Renal pelvis (tissue), 4 donors: Measurements from ENCODE around the gene CTDSP1. TPM values are rescaled to one million over a fixed set of nuclear protein-coding genes. Genes with fewer than 3 reads are reported as not detected.

Experiments used
- DNase-seq: peaks from one replicate; pipeline ENCODE4 v3.0.0-alpha.2; 2013
- polyA plus RNA-seq, 3 donors: library from polyadenylated mRNA; unstranded; fragments of 120-200 nt; gene quantifications; one replicate each; pipeline ENCODE4 v1.2.1, GENCODE V29; 2013; ENCODE audit not compliant: insufficient read length in 3 of 3

CTDSP1 gene
- polyA plus RNA-seq, 3 donors = 155 to 174 (median 165) TPM

DNA sequence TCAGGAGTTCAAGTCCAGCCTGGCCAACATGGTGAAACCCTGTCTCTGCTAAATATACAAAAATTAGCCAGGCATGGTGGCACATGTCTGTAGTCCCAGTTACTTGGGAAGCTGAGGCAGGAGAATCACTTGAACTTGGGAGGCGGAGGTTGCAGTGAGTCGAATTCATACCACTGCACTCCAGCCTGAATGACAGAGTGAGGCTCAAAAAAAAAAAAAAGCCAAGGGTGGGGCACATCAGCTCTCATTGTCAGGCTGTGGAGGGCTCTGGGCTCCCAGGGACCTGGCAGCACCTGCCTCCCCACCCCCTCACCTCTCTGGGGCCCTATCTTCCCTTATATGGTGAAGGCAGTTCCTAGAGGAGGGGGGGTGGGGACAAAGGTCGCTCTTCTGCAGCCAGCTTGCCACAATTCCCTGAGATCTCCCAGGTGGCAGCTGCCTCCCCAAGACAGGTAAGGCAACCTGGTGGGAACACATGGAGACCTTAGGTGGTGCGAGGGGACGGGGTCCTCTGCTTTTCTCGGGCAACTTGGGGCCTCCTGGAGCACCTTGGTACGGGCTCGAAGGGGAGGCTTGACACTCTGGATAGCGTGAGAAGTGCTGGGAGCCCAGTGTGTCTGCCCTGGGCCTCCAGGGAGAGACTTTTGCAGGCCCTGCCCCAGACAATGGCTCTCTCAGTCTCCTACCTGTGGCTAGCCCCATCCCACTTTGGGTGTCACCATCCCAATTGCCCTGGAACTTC is 19.2 kb downstream of the CTDSP1 start, which contains the start of gene VIL1:
Gene VIL1 (plus strand): TSS at position 407 of the 742 bp plus-strand sequence. CDS start 4,656 bp downstream, outside the sequence.
- no peak for DNase-seq

DNA sequence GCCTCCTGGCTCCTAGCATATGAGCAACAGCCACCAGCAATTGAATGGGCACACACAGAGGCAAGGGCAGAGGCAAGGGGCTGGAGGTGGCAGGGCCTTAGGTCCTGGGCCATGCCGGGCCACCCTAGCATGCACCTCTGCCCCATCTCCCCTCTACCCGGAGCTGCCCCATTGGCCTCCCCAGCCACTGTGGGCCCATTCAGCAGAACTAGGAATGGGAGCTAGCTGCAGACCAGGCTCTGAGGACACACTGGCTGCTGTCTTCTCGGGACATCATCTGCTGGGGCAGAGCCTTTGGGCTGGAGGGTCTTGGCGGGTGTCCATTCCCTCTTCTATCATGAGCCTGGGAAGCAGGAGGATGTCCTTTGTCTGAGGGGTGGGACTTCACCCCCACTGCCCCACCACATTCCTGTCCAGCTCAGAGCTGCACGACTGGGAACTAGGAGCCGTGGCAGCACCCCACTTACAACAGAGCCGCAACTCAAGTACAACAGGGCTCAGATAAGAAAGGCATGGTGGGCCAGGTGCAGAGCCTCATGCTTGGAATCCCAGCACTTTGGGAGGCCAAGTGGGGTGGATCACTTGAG is 20.1 kb downstream of the CTDSP1 start:
- no peak for DNase-seq

DNA sequence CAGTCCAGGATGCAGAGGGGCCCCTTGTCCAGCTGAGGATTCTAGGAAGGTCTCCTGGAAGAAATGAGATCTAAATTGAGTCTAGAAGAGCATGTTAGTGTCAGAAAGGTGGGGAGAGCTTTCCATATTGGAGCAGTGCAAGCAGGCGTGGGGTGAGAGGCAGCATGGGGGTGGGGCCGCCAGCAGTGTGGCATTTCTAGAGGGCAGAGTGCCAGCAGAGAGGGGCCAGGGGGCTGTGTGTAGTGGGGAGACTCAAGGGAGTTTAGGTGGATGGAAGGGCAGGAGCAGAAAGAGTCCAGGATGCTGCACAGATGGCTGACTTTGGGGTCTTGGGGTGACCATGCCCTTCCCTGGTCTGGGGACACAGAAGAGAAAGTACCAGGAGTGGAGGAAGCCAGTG is 21.4 kb downstream of the CTDSP1 start:
- DNase-seq = no peak

DNA sequence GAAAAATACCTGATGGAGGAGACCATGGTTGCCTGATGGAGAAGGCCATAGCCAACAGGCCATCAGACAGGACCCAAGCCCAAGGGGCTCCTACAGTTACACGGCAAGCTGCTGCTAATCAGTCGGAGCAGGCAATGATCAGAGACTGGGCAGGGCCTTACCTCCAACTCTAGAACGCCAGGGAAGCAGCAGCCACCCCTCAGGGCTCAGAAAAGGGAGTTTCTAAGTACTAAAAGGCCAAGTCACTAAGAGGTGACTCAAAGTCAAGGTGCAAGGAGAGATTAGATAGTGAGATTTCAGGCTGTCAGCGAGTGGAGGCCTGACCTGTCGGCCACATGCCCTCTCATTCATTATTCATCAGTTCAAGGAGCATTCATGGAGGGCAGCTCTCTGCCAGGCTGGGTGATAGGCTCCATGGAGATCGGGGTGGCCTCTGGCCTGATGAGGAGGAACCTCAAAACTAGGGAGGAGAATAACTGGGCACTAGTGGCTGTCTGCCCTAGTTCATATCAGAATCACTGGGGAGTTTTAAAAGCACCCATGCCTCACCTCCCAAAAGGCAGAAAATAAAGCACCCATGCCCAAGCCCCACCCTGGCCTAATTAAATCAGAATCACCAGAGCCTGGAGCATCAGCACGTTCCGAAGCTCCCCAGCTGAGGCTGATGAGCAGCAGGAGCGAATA is 22.9 kb downstream of the CTDSP1 start:
- DNase-seq = no peak

DNA sequence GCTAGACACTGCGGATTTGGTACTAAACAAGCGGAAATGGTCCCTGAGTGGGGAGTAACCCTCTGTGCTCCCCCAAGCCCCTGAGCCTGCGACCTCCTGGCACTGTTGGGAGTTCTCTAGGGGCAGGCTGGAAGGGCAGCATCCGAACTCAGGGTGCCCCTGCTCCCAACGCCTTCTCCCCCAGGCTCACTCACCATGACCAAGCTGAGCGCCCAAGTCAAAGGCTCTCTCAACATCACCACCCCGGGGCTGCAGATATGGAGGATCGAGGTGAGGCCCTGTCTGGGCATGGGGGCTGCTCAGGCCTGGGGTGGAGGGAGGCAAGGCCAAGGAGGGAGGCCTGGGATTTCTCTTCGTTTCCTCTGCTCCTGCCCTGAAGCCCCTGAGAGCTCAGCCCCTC is 23.9 kb downstream of the CTDSP1 start:
- DNase-seq = no peak

DNA sequence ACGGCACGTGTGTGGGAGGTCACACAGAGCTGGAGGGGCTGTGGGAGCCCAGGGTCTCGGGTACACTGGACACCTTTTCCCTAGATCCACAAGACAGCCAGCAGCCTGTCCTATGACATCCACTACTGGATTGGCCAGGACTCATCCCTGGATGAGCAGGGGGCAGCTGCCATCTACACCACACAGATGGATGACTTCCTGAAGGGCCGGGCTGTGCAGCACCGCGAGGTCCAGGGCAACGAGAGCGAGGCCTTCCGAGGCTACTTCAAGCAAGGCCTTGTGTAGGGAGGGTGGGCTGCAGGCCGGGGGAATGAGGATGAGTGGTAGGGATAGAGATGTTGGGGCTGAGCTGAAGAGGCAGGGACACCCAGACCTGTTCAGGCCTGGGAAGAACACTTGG is 25.9 kb downstream of the CTDSP1 start:
- DNase-seq = no peak

DNA sequence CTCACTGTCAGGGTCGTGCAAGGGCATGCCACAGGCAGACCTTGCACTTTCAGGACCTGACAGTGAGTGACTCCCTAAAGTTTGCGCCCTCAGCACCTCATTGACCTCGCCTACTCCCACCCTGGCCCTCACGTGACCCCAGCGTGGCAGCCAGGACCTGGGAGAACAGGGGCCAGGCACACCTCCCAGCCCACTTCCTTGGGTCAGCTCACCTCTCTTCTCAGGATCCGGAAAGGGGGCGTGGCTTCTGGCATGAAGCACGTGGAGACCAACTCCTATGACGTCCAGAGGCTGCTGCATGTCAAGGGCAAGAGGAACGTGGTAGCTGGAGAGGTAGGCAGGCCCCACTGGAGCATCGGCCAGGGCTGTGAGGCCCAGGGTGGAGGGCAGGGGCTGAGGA is 28.1 kb downstream of the CTDSP1 start:
- no peak for DNase-seq

DNA sequence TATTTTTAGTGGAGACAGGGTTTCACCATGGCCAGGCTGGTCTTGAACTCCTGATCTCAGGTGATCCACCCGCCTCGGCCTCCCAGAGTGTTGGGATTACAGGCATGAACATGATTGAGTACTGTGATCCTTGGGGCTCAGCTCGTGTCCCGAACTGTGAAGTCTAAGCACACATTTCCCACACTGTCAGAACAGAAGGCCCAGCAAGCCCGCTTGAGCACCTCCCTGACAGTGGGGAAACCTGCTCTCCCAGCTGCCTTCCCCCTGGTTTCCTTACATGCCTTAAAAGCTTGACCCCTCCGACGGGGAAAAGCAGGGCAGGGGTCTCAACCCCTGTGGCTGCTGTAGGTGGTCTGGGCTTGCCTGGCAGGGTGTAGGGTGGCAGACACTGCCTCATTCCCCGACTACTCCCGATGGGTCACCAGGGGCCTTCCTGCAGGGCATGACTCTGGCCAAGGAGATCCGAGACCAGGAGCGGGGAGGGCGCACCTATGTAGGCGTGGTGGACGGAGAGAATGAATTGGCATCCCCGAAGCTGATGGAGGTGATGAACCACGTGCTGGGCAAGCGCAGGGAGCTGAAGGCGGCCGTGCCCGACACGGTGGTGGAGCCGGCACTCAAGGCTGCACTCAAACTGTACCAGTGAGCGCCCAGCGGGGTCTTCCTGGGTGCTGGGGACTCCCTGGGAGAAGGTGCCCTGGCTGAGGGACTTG is 29.3 kb downstream of the CTDSP1 start:
- no peak for DNase-seq

DNA sequence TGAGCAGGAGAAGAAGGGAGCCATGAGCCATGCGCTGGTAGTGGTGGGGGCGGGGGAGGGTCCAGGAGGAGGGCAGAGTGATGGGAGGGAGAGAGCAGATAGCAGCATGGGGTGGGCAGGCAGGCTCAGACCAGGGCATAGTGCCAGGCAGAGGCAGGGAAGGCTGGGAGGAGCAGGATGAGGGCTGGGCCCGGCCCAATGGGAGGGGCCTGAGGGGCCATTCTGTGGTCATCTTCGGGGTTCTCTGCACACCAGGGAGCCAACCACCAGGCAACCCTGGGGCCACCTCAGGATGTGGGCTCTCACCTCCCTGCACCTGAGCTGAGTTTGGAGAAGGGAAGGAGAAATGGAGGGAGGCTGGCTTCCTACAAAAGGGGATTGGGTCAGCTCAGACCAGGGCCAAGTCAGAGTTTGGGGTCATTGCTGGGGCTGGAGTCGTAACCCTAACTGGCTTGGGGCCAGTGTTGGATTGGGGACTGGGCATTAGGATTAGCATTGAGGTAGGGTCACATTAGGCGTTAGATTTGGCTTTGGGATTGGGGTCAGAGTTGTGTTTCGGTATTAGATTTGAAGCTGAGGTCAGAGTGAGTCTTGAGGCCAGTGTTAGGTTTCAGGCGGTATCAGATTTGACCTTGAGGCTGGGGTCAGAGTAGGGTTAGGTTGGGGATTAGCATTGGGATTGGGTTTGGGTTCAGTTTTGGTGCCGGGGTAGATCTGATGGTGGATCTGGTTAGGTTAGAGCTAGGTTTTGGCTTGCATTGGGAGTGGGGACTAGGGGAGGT is 30.4 kb downstream of the CTDSP1 start:
- no peak for DNase-seq

DNA sequence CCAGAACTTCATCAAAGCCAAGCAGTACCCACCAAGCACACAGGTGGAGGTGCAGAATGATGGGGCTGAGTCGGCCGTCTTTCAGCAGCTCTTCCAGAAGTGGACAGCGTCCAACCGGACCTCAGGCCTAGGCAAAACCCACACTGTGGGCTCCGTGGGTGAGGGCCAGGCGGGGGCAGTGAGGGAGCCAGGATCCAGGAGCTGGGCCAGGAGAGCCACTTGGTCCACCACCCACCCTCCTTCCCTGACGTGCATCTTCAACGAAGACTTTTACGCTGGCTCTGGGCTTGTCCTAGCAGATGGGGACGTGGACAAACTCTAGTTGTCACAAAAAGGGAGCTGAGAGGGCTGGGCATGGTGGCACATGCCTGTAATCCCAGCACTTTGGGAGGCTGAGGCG is 31.1 kb downstream of the CTDSP1 start:
- DNase-seq = no peak

DNA sequence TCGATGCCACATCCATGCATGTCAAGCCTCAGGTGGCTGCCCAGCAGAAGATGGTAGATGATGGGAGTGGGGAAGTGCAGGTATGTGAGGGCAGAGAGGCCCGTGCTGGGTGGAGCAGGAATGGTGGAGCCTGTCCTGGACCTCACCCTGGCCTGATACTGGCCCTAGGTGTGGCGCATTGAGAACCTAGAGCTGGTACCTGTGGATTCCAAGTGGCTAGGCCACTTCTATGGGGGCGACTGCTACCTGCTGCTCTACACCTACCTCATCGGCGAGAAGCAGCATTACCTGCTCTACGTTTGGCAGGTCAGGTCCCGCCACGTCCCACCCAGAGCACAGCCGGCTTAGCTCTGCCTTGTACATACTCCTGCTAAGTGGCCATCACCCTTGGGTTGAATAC is 32.2 kb downstream of the CTDSP1 start:
- no peak for DNase-seq

DNA sequence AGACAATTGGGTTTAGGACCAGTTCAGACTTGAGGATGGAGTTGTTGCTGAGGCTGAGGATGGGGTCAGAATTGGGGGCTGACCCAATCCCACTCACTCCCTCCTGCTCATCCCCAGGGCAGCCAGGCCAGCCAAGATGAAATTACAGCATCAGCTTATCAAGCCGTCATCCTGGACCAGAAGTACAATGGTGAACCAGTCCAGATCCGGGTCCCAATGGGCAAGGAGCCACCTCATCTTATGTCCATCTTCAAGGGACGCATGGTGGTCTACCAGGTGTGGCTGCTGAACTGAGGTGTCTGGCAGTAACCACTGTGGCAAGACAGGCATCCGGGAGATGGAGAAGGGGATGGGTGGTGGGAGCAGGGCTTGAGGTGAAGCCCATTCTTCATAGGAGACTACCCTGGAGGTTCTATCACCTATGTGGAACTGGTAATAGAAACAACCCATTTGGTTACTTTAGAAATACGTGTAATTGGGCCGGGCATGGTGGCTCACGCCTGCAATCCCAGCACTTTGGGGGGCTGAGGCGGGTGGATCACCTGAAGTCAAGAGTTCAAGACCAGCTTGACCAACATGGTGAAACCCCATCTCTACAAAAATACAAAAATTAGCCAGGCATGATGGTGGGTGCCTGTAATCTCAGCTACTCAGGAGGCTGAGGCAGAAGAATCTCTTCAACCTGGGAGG is 33.2 kb downstream of the CTDSP1 start:
- no peak for DNase-seq

DNA sequence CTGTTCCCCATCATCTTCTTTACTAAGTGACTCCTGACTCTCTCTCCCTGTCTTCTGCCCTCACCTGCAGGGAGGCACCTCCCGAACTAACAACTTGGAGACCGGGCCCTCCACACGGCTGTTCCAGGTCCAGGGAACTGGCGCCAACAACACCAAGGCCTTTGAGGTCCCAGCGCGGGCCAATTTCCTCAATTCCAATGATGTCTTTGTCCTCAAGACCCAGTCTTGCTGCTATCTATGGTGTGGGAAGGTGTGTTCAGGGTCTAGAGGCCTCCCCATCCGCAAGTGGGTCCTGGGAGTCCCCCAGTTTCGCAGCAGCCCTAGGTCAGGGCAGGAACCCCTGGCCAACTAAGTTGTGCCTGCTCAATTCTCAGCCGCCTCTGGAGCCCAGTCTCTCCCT is 34.8 kb downstream of the CTDSP1 start:
- DNase-seq = no peak

DNA sequence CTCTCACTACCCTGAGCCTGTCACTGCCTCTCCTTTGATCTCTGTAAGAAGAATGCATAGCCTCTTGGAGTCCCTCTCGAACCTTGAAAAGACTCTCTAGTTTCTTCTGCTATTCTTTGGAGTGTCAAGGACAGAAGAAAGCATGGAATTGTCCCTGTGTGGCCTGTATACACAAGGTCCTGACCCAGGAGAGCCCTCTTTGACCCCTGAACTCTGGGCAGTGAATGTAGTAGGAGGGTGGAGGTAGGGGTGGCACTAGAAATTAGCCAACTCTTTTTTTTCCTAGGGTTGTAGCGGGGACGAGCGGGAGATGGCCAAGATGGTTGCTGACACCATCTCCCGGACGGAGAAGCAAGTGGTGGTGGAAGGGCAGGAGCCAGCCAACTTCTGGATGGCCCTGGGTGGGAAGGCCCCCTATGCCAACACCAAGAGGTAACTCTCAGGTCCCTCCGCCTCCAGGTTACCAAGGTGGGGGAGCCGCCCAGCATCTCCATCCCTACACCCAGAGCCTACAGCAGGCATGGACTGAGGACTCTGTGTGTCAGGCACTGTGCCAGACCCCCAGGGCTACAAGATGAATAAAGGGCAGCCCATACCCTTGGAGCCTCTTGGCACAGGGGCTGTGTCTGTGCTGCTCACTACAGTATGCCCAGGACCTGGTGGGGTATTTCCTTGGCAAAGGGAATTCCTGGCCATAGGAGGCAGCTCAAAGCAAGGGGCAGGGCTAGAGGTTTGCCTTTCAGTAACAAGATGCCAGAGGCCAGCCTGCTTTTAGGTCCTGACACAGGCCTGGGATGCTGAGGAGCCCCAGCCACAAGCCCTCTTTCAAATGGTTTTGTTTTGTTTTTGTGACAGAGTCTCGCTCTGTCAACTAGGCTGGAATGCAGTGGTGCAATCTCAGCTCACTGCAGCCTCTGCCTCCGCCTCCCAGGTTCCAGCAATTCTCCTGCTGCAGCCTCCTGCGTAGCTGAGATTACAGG is 35.6 kb downstream of the CTDSP1 start:
- DNase-seq = no peak

DNA sequence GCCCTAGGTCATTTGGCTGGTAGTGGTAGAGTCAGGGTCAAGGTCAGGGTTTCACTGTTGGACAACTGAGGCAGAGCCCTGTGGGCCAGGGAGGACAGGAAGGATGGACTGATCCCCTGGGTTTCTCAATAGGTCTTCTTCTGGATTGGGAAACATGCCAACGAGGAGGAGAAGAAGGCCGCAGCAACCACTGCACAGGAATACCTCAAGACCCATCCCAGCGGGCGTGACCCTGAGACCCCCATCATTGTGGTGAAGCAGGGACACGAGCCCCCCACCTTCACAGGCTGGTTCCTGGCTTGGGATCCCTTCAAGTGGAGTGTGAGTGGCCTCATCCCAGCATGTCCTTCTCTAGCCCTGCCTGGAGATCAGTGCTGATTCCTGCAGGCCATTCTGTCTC is 37.3 kb downstream of the CTDSP1 start:
- DNase-seq = no peak

DNA sequence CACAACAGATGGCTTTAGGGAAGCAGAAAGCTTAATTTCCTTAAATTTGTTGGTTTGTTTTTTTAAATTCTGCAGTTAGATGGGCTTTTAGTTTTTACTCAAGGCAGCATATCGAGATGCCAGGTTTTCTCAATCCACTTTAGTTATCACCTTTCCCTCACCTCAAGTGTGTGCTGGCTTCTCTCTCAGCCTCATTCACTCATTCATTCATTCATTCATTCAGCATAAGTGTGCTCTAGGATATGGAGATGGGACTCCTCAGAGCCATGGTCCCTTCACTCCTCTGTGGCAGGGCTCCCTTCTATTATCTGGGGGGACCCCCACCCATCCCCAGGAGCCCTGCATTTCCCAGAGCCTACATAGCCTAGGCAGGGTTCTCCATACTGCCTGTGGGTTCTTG is 38.3 kb downstream of the CTDSP1 start:
- DNase-seq = no peak

DNA sequence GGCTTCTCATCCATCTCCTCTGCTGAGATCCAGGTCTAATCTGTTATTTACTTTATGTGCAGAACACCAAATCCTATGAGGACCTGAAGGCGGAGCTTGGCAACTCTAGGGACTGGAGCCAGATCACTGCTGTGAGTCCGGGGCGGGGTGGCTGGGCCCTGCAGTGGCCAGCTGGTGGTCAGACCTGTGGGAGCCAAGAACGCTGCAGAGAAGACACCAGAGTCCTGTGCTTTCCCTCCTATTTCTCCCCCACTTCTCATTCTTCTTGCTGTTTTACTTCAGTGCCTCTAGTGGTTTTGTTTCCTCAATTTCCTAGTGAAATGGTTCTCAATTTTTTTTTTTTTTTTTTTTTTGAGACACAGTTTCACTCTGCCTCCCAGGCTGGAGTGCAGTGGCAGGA is 38.9 kb downstream of the CTDSP1 start:
- no peak for DNase-seq

DNA sequence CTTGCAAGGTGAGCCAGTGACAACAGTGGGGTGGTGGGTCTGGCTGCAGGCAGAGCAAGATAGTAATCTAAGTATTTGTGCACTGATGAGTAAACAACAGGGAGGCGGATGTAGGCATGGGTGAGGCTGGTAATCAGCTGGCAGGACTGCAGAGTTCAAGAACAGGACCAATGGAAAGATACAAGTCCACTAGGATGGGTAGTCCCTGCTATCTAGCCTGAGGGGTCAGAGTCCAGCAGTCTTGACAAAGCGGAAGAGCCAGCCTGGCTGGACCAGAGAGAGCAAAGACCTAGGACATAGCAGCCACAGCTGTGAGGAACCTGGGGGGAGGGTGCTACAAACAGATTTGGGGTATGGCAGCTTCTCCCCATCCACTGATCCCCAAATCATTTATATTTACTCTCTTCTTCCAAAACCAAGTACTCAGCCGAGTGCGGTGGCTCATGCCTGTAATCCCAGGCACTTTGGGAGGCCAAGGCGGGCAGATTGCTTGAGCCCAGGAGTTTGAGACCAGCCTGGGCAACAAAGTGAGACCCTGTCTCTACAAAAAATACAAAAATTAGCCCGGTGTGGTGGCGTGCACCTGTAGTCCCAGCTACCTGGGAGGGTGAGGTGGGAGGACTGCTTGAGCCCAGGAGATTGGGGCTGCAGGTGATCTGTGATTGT is 45.2 kb downstream of the CTDSP1 start:
- DNase-seq = no peak

DNA sequence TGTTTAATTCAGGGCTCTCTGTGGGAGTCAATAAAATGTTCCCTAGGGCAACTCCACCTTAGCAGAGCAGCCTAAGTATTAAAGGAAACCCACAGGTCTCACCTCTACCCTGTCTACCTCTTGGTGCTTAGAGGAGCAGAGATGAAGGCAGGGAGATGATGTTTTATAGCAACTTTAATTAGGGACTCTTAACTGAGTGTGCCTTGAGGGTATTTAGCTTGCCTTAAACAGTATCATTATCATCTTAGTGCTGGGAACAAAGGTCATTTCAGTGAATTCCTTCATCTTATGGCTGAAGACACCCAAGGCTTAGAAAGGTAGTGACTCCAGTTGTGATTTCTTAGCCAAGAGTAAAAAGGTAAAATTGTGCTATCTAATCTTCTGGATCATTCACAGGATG is 45.9 kb downstream of the CTDSP1 start:
- DNase-seq = no peak
